GM13977 (cell line): ENCODE data around the gene KRTAP4-1.
"Not testable (repeated sequence)": the region's sequence is repeated elsewhere in the genome, so short reads cannot be mapped to it uniquely, and the experiment has no call there.

Experiments
- DNase-seq: peaks from one replicate; pipeline ENCODE4 v3.0.0; 2012; ENCODE audit warnings: low spot score
- CTCF ChIP-seq: IDR thresholded peaks from 2 replicates; pipeline ENCODE4 v1.5.1; 2012; ENCODE audit warnings: mild to moderate bottlenecking, control low read depth; ENCODE audit not compliant: insufficient read depth; ENCODE audit errors: extremely low read depth, missing control alignments
- in situ Hi-C: fragments of 300-500 bp; cut with MboI; formaldehyde crosslinking; loops from one replicate; pipeline ENCODE4 v1.12.0; 2022; ENCODE audit warnings: low sequenced_read_pairs, low pct_unique_long_range_greater_than_20kb, mixed read lengths, inconsistent platforms; ENCODE audit not compliant: unreplicated experiment

Gene KRTAP4-1

DNA sequence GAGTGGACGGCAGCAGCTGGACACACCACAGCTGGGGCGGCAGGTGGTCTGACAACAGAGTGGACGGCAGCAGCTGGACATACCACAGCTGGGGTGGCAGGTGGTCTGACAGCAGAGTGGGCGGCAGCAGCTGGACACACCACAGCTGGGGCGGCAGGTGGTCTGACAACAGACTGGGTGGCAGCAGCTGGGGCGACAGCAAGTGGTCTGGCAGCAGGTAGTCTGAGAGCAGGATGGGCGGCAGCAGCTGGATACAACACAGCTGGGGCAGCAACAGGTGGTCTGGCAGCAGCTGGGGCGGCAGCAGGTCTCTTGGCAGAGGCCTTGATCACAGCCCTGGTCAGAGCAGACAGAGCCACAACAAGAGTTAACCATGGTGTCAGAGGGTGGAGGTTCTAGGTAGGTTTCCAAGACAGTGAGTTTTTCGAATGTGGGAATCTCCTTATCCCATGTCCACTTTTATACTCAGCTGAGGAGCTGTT, at the start of gene KRTAP4-1:
TSS of gene KRTAP4-1 (minus strand) at position 432 of the 482 bp plus-strand sequence. CDS start at position 375, 57 bp downstream.
- in situ Hi-C loops = no loop called here
- TF ChIP-seq CTCF = no peak
- DNase-seq = no peak

DNA sequence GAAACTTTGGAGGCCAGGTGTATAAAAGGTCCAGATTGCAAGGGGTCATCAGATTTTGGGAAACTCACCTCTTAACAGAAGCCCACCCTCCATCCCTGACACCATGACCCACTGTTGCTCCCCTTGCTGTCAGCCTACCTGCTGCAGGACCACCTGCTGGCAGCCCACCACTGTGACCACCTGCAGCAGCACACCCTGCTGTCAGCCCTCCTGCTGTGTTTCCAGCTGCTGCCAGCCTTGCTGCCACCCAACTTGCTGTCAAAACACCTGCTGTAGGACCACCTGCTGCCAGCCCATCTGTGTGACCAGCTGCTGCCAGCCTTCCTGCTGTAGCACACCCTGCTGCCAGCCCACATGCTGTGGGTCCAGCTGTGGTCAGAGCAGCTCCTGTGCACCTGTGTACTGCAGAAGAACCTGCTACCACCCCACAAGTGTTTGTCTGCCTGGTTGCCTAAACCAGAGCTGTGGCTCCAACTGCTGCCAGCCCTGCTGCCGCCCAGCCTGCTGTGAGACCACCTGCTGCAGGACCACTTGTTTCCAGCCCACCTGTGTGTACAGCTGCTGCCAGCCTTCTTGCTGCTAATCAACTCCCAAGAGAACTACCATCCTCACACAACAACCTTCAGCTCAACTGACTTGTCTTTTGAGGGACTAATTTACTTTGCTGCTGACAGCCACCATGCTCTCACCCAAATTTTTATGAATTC, 47.8 kb upstream of the KRTAP4-1 start, which contains the start of gene KRTAP9-3:
TSS of gene KRTAP9-3 (plus strand) at position 51 of the 707 bp plus-strand sequence. CDS start at position 104, 53 bp downstream.
- in situ Hi-C loops = not testable (repeated sequence)

DNA sequence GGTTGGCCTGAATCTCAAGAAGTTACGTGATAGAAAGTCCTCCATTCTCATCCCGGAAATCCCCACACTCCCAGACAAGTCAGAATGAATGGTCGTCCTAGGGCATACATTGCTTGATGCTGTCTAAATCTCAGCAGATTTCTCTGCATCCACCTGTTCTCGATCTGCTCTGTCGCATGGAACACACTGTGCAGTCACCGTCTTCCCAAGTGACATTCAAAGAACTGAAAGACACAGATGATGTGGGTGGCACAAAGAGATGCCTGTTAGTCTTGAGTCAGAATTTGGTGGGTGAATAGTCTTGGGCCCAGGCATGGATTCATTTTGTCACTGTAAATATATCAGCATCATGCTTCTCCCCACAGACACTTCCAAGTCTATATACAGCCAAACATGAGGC, 47.0 kb upstream of the KRTAP4-1 start:
- TF ChIP-seq CTCF = no peak
- in situ Hi-C loops = no loop called here
- no peak for DNase-seq

More for the DNA sequence above, 47.8 kb upstream of the KRTAP4-1 start, which contains the start of gene KRTAP9-3:
- DNase-seq = not testable (repeated sequence)

GRCh38 chr17:41230094-41230493, 45.4 kb upstream of the KRTAP4-1 start:
- DNase-seq = no peak
- in situ Hi-C loops = no loop called here
- no peak for TF ChIP-seq CTCF

GRCh38 chr17:41226598-41227095, 41.9 kb upstream of the KRTAP4-1 start, which contains the start of gene KRTAP9-2:
Gene KRTAP9-2, plus strand, starts transcription at chr17:41226648. Its CDS starts 7 bp downstream, at chr17:41226655.
- DNase-seq, in situ Hi-C loops: not testable (repeated sequence)

DNA sequence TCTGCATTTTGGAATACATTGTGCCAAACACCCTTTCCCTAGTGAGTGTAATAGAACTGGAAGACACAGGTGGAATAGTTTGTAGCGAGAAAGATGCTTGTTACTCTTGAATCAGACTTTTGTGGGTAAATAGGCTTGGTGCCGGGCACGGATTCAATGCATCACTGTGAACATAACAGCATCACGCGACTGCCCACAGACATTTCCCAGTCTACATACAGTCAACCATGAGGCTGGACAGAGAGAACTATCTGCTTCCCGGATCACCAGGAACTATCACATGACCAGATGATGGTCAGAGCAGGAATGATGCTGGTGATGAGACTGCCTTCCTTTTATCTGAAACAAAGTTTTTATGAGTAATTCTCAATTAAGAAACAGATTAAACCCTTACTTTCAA, 41.3 kb upstream of the KRTAP4-1 start:
- DNase-seq = no peak
- in situ Hi-C loops = no loop called here
- TF ChIP-seq CTCF = no peak

GRCh38 chr17:41223821-41224220, 39.1 kb upstream of the KRTAP4-1 start:
- in situ Hi-C loops = no loop called here
- no peak for TF ChIP-seq CTCF
- no peak for DNase-seq
